Uterus (tissue), 2 donors: Measurements from ENCODE around the gene CLDN15.

ENCODE experiments used
- CTCF ChIP-seq, 4 experiments: fragments of 200-600 bp in 2 of 4; fragments of 450-650 bp in 2 of 4; sonication (generic) in 2 of 4; IDR thresholded peaks; one replicate each; pipeline ENCODE4 v1.5.1; 2016 to 2019; ENCODE audit warnings: antibody characterized with exemption in 4 of 4, mild to moderate bottlenecking in 2 of 4, moderate library complexity in 1 of 4
- POLR2A ChIP-seq, 2 donors: fragments of 450-650 bp; IDR thresholded peaks; one replicate each; pipeline ENCODE4 v1.6.1; 2016; ENCODE audit warnings: antibody characterized with exemption in 2 of 2, mild to moderate bottlenecking in 1 of 2, moderate library complexity in 1 of 2

DNA sequence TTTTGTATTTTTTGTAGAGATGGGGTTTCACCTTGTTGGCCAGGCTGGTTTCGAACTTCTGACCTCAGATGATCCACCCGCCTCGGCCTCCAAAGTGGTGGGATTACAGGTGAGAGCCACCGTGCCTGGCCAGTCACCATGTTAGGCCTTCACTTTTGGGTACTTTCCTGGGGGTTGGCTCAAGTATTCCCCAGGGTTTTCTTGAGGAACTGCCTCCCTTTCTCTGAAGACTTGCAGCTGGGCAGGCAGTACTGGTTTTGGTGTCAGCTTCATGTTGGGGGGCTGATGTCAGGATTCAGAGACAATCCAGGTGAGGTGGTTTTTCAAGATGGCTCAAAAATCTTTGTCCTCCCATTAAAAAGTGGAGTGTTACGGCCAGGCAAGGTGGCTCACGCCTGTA lies 12.0 kb downstream of the CLDN15 start:
- TF ChIP-seq CTCF (IDR thresholded peaks at IDR 0.05) (no peak), POLR2A (IDR thresholded peaks at IDR 0.05) (no peak)
